Measurements from ENCODE around the gene PFDN4. TPM values are rescaled to one million over a fixed set of nuclear protein-coding genes. Genes with fewer than 3 reads are reported as not detected.
A peak's percentile ranks its signal among the peaks of the same experiment; 100 is the strongest.

PFDN4 gene
- polyA plus RNA-seq, 2 of the 4 experiments (the other 2 are of a cell fraction): 140 to 146 TPM

GRCh38 chr20:54158226-54158625, 49.7 kb upstream of the PFDN4 start (continued):
- TF ChIP-seq CTCF (IDR thresholded peaks at IDR 0.05): no peak

- FAIRE-seq: peak; percentile 23
- Histone ChIP-seq H3K4me2 (peak overlapping the region; percentile 93), H3K4me3 (peak overlapping the region; percentile 13; the same call in 1 of the 3 replicates), H3K9me3 (no peaks in the 10 kb centered on the region), H3K4me1 (peaks cover 100% of the 10 kb centered on the region), H3K27ac (peak overlapping the region; percentile 93 to 100)
- TF ChIP-seq JUN (IDR thresholded peaks at IDR 0.05) (peak; percentile 5 to 56; a peak in 2 of 5 replicates), TFCP2L1 (CRISPR knock-in tag; IDR thresholded peaks at IDR 0.05) (0 out of 2 replicates have a peak, but pooled peaks have one; percentile 27), ZSCAN20 (CRISPR knock-in tag; IDR thresholded peaks at IDR 0.05) (no peak), HOXA7 (CRISPR knock-in tag; IDR thresholded peaks at IDR 0.05) (peak; percentile 83; the same call in 1 of the 2 replicates), RAD21 (conservative IDR thresholded peaks at IDR 0.05 in 1 of 2, IDR thresholded peaks at IDR 0.05 in 1 of 2) (no peak), POLR2AphosphoS2 (conservative IDR thresholded peaks at IDR 0.05; ENCODE audit: low read length) (peak; percentile 96), FOSB (CRISPR knock-in tag; IDR thresholded peaks at IDR 0.05) (peak; percentile 60; the same call in 1 of the 2 replicates), HMGXB4 (CRISPR knock-in tag; IDR thresholded peaks at IDR 0.05; ENCODE audit: borderline replicate concordance) (0 out of 2 replicates have a peak, but pooled peaks have one; percentile 73), CBX2 (IDR thresholded peaks at IDR 0.05; ENCODE audit: borderline replicate concordance, low read depth) (no peak), TP53 (CRISPR knock-in tag; IDR thresholded peaks at IDR 0.05) (peak; percentile 50; the same call in 1 of the 2 replicates), CBX8 (IDR thresholded peaks at IDR 0.05) (no peak), HOXB13 (CRISPR knock-in tag; IDR thresholded peaks at IDR 0.05; ENCODE audit: low read depth) (no peak), RARB (CRISPR knock-in tag; IDR thresholded peaks at IDR 0.05) (peak; percentile 39; the same call in 1 of the 2 replicates)
- no peak for ATAC-seq
- 68% methylated on average over 8 of the region's 8 CpGs for WGBS (ENCODE audit: missing lambda C conversion rate)
- POLR2A ChIA-PET: interaction anchor here (0.9 to 2.2 kb wide), 8 partner anchors 9 to 43 kb away, joined by 3 to 9 read pairs (median 7); partner anchors contain the start of gene CYP24A1
- CTCF ChIA-PET: interaction anchor here (0.7 to 3.5 kb wide), 7 partner anchors 8 to 62 kb away, joined by 3 to 22 read pairs (median 10); partner anchors contain the start of gene CYP24A1
- DNase-seq (ENCODE audit: low read depth in 1 of 2, low spot score in 1 of 2): peak in 1 of 2 experiments; percentile 50
Measured at GRCh38 chr20:54158856-54159418, 49.0 kb upstream of the PFDN4 start.

- peak in 1 of 2 experiments; percentile 72 for DNase-seq (ENCODE audit: low read depth in 1 of 2, low spot score in 1 of 2)
- Histone ChIP-seq H3K27ac (peak overlapping the region; percentile 93 to 100), H3K4me2 (peak overlapping the region; percentile 93), H3K9me3 (no peaks in the 10 kb centered on the region), H3K4me1 (peaks cover 100% of the 10 kb centered on the region), H3K4me3 (peak overlapping the region; percentile 20; the same call in 2 of the 3 replicates)
- POLR2A ChIA-PET: interaction anchor here (0.6 to 5.0 kb wide), 9 partner anchors 10 to 419 kb away, joined by 3 to 69 read pairs (median 8); partner anchors contain the start of gene CYP24A1
- FAIRE-seq: no peak
- ATAC-seq: peak; percentile 23 to 33; a peak in 5 of 6 replicates
- 14% methylated on average over 7 of the region's 7 CpGs for WGBS (ENCODE audit: missing lambda C conversion rate)
- CTCF ChIA-PET: interaction anchor here (0.6 to 3.5 kb wide), 8 partner anchors 10 to 64 kb away, joined by 3 to 22 read pairs (median 8); partner anchors contain the start of gene PFDN4
- TF ChIP-seq MAZ (IDR thresholded peaks at IDR 0.05; ENCODE audit: borderline replicate concordance, low read depth, low read length): no peak
- peak; percentile 12; the same call in 1 of the 2 replicates for TF ChIP-seq EHF (CRISPR knock-in tag; IDR thresholded peaks at IDR 0.05)
- TF ChIP-seq JUNB (IDR thresholded peaks at IDR 0.05): no peak
- no peak for TF ChIP-seq NR3C1 (IDR thresholded peaks at IDR 0.05)
- TF ChIP-seq MAFK (IDR thresholded peaks at IDR 0.05; ENCODE audit: partially characterized antibody): no peak
- no peak for TF ChIP-seq PHF8 (IDR thresholded peaks at IDR 0.05; ENCODE audit: borderline replicate concordance, low read depth)
- TF ChIP-seq RAD21 (conservative IDR thresholded peaks at IDR 0.05 in 1 of 2, IDR thresholded peaks at IDR 0.05 in 1 of 2): no peak
- TF ChIP-seq EP300 (IDR thresholded peaks at IDR 0.05): no peak
- 0 out of 2 replicates have a peak, but pooled peaks have one; percentile 56 for TF ChIP-seq HOXB13 (CRISPR knock-in tag; IDR thresholded peaks at IDR 0.05; ENCODE audit: low read depth)
- TF ChIP-seq KDM1A (IDR thresholded peaks at IDR 0.05; ENCODE audit: low read depth): no peak
- no peak for TF ChIP-seq HOXB5 (CRISPR knock-in tag; IDR thresholded peaks at IDR 0.05)
- no peak for TF ChIP-seq ELK1 (IDR thresholded peaks at IDR 0.05; ENCODE audit: low read depth, low read length)
- peak; percentile 47 for TF ChIP-seq HOXA7 (CRISPR knock-in tag; IDR thresholded peaks at IDR 0.05)
- TF ChIP-seq PBX3 (IDR thresholded peaks at IDR 0.05): no peak
- 0 out of 3 replicates have a peak, but pooled peaks have one; percentile 6 for TF ChIP-seq SMC3 (IDR thresholded peaks at IDR 0.05)
Measured at GRCh38 chr20:54160065-54161007, 47.6 kb upstream of the PFDN4 start.

Data from A549 (cell line).